AG10803 (cell line): ENCODE measurements around the gene CD40.

Source experiments
- DNase-seq: peaks from one replicate; pipeline ENCODE4 v3.0.0; 2010; ENCODE audit warnings: low read depth
- H3K4me3 ChIP-seq: 2 replicates; pipeline ENCODE4 v1.5.1; 2011; ENCODE audit warnings: mild to moderate bottlenecking, low read length, control low read depth
- TF ChIP-seq, protein P1 (sequence below): conservative IDR thresholded peaks from 2 replicates; pipeline ENCODE4 v1.5.1; 2011; ENCODE audit warnings: mild to moderate bottlenecking, low read length, control low read depth, inconsistent platforms

The CD40 gene

DNA sequence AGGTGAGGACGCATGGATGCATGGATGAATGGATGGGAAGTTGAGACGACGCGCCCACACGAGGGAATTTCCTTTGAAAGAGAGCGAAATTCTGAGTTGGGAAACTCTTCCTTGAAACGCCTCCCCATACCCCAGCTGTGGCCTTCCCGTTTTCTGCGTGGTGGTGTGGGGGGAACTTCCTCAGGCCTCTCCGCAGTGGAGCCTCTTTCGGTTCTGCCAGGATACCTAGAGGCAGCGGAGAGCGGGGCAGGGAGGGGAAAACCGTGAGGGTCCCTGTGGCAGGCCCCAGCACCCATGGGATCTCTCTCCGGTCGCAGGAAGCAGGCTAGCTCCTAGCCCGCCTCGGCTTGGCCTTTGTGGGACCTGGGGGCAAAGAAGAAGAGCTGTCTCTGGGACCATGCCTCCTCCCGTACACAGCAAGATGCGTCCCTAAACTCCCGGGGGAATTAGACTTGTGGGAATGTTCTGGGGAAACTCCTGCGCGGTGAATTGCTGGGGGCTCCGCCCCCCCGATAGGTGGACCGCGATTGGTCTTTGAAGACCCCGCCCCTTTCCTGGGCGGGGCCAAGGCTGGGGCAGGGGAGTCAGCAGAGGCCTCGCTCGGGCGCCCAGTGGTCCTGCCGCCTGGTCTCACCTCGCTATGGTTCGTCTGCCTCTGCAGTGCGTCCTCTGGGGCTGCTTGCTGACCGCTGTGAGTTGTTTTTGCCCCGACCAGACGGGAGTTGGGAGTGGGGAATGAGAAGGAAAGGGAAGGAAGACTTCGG lies at the start of gene CD40:
CD40 (plus strand) TSS at position 611 of the 764 bp plus-strand sequence; CDS start at position 641, 30 bp downstream.
- DNase-seq = peak; percentile 69

DNA sequence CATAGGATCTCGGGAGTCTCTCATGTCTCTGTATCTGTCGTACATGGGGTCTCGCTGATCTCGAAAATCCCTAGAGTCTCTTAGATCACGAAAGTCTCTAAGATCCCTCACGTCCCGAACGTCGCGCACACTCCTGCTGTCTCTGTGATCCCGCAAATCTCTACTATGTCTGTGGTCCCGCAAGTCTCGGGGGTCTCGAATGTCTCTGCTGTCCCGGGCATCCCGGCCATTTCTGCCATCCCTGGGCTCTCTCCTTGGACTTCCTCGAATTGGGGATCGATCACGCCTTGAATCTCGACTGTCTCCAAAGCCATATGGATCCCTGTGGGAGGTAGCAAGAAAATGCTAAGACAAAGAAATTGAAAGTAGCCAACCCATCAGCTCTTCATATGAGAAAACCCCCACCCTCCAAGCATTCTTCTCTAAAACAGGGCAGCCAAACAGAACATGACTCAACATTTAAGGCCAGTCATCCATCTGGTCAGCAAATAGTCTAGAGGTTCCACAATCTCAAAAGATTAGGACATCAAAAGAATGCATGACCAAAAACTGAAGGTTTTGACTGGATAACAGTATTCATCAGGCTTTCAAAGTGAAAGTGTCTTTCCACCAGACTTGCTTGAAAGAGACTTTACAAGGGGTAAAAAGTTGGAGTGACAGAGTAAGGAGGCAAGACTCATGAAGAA lies 47.8 kb upstream of the CD40 start:
- TF ChIP-seq, protein P1, sequence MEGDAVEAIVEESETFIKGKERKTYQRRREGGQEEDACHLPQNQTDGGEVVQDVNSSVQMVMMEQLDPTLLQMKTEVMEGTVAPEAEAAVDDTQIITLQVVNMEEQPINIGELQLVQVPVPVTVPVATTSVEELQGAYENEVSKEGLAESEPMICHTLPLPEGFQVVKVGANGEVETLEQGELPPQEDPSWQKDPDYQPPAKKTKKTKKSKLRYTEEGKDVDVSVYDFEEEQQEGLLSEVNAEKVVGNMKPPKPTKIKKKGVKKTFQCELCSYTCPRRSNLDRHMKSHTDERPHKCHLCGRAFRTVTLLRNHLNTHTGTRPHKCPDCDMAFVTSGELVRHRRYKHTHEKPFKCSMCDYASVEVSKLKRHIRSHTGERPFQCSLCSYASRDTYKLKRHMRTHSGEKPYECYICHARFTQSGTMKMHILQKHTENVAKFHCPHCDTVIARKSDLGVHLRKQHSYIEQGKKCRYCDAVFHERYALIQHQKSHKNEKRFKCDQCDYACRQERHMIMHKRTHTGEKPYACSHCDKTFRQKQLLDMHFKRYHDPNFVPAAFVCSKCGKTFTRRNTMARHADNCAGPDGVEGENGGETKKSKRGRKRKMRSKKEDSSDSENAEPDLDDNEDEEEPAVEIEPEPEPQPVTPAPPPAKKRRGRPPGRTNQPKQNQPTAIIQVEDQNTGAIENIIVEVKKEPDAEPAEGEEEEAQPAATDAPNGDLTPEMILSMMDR = no peak
- peak; percentile 66 for DNase-seq
- no peak overlapping the region; the same call in 1 of the 2 replicates for H3K4me3 ChIP-seq

More for the DNA sequence above, at the start of gene CD40:
- peak within 1 kb of the TSS; percentile 58 for H3K4me3 ChIP-seq
- TF ChIP-seq, protein P1 = no peak

DNA sequence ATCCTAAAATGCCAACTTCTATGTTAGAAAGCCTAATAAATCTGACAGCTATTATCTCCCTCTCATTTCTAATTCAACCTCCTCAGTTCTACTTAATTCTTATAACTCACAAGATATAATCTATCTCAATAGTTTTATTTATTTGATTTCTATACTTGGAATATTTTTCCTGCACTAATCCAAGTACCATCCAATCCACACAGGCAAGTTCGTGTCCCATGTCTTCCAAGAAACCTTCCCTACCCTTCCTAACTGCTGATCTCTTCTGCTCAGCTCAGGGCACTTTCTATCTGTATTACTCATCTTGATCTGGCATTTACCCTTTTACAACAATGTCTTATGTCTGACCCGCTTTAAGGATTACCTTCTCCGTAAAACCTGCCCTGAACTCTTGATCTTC lies 46.5 kb upstream of the CD40 start:
- no peak for DNase-seq
- TF ChIP-seq, protein P1 = no peak
- H3K4me3 ChIP-seq = no peak overlapping the region

DNA sequence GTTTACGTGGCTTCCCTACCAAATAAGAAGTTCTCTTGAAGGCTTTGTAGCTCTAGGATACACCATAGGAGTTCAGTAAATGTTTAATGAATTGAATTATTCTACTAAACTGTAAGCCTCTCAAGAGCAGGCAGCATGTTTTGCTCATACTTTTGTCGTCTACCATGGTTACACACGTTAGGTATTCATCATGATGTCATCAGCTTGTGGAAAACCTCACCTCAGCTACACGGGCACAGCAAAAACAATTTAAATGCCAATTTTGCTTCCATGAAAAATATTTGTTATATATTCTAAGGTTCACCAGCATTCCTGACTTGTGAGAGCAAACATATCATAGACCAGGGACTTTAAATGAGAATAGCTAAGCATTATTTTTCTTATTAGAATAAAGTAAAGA lies 45.1 kb upstream of the CD40 start:
- TF ChIP-seq, protein P1 = no peak
- no peak for DNase-seq
- no peak overlapping the region for H3K4me3 ChIP-seq

DNA sequence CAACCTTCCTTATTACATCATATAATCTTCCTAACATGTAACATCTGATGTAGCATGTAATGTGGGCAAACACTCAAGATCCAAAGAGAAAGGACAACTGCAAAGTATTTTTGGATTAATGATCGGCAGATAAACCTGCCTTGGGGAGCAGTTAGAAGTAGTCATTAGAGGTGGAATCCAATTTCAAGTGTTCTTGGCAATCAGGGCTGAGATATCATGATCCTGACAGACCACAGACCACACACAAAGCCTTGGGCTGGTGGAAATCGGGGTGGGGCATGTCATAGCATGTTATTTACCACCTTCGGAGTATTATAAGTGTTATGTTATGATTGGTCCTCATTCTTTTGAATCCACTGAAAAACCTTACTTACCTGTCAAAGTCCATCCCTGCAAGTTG lies 44.7 kb upstream of the CD40 start:
- TF ChIP-seq, protein P1 = no peak
- H3K4me3 ChIP-seq = no peak overlapping the region
- DNase-seq = no peak

DNA sequence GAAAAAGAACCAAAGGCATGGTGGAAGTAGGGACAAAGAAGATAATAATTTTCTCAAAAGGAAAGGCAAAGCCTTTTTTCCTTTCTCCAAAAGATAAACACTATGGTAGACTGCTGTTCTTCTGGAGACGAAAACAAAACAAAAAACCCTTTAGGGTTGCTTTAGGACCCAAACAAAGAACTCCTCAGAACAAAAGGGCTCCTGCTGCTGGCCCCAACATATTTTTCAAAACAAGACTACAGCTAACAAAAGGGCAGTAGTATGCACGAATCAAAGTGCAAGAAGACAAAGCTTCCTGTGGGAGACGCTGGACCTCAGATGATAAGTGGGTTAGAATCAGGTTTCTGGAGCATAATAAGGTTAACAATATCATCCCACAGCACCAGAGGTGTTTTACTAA lies 44.1 kb upstream of the CD40 start:
- H3K4me3 ChIP-seq = no peak overlapping the region
- TF ChIP-seq, protein P1 = no peak
- DNase-seq = no peak

DNA sequence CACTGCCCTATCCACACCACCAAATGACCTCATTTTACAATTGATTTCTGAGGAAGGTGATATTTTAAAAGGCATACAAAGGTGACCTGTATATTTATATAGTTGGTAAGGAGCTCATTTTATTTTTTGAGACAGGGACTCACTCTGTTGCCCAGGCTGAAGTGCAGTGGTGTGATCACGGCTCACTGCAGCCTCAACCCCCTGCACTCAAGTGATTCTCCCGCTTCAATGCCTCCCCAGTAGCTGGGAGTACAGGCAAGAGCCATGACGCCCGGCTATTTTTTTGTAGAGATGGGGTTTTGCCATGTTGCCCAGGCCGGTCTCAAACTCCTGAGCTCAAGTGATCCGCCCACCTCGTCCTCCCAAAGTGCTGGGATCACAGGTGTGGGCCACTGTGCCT lies 41.3 kb upstream of the CD40 start:
- TF ChIP-seq, protein P1 = no peak
- no peak overlapping the region for H3K4me3 ChIP-seq
- no peak for DNase-seq
